Body of pancreas (tissue), 4 donors: Measurements from ENCODE around the gene TTC39C.

Experiments
- CTCF ChIP-seq, 7 experiments: fragments of 450-650 bp in 4 of 7; fragments of 200-600 bp in 3 of 7; sonication (generic) in 3 of 7; IDR thresholded peaks; one replicate each; pipeline ENCODE4 v1.5.1; 2016 to 2019; ENCODE audit warnings: antibody characterized with exemption in 7 of 7
- POLR2A ChIP-seq, 3 donors: fragments of 450-650 bp; IDR thresholded peaks; one replicate each; pipeline ENCODE4 v1.6.1; 2016; ENCODE audit warnings: antibody characterized with exemption in 3 of 3, mild to moderate bottlenecking in 2 of 3

GRCh38 chr18:23967321-23968089 is 47.0 kb upstream of the TTC39C start:
- TF ChIP-seq CTCF (IDR thresholded peaks at IDR 0.05) (no peak), POLR2A (IDR thresholded peaks at IDR 0.05) (no peak)
